Neural cell (in vitro differentiated cells): ENCODE results near the gene DBNDD2. TPM values are rescaled to one million over a fixed set of nuclear protein-coding genes. Genes with fewer than 3 reads are reported as not detected.

ENCODE experiments used
- H2AFZ ChIP-seq: fragments of 200-600, 300-800 bp; sonication (generic), shearing (Covaris generic); 2 replicates; pipeline ENCODE4 v1.6.0; 2014; ENCODE audit warnings: low read depth, mild to moderate bottlenecking, antibody characterized with exemption, low read length, moderate library complexity
- H3F3A ChIP-seq: fragments of 200-600 bp; shearing (Covaris generic); 2 replicates; pipeline ENCODE4 v1.6.1; 2016; ENCODE audit warnings: mild to moderate bottlenecking, moderate library complexity, mixed read lengths, antibody characterized with exemption, low read length; ENCODE audit not compliant: insufficient read depth, poor library complexity, severe bottlenecking
- H3K27ac ChIP-seq: fragments of 200-600, 300-800 bp; sonication (generic), shearing (Covaris generic); 2 replicates; pipeline ENCODE4 v1.5.1; 2014; ENCODE audit warnings: mild to moderate bottlenecking, low read length, moderate library complexity
- H3K27me3 ChIP-seq: fragments of 300-800, 200-600 bp; sonication (generic), shearing (Covaris generic); 2 replicates; pipeline ENCODE4 v1.6.0; 2014; ENCODE audit warnings: mild to moderate bottlenecking, low read depth, low read length, moderate library complexity; ENCODE audit not compliant: insufficient read depth
- H3K36me3 ChIP-seq: fragments of 300-800, 200-600 bp; sonication (generic), shearing (Covaris generic); 2 replicates; pipeline ENCODE4 v1.5.1; 2014; ENCODE audit warnings: mild to moderate bottlenecking, antibody characterized with exemption, low read length, moderate library complexity; ENCODE audit not compliant: insufficient read depth
- H3K4me2 ChIP-seq: fragments of 300-800, 200-600 bp; sonication (generic), shearing (Covaris generic); 2 replicates; pipeline ENCODE4 v1.6.0; 2014; ENCODE audit warnings: mild to moderate bottlenecking, low read length
- H3K4me3 ChIP-seq: fragments of 300-800, 200-600 bp; sonication (generic), shearing (Covaris generic); 2 replicates; pipeline ENCODE4 v1.5.1; 2014; ENCODE audit warnings: mild to moderate bottlenecking, low read length, moderate library complexity
- H3K79me2 ChIP-seq: fragments of 200-600 bp; shearing (Covaris generic); replicated peaks from 2 replicates; pipeline ENCODE4 v1.6.0; 2014; ENCODE audit warnings: mild to moderate bottlenecking, low read length, moderate library complexity; ENCODE audit not compliant: insufficient read depth
- H3K9ac ChIP-seq: fragments of 300-800, 200-600 bp; sonication (generic), shearing (Covaris generic); 2 replicates; pipeline ENCODE4 v1.6.1; 2016; ENCODE audit warnings: mild to moderate bottlenecking, low read length, mixed read lengths
- H3K9me2 ChIP-seq: fragments of 200-600 bp; shearing (Covaris generic); 2 replicates; pipeline ENCODE4 v1.6.1; 2016; ENCODE audit warnings: mild to moderate bottlenecking, low read length, mixed read lengths; ENCODE audit not compliant: insufficient read depth
- H3K9me3 ChIP-seq: fragments of 200-600, 300-800 bp; sonication (generic), shearing (Covaris generic); 2 replicates; pipeline ENCODE4 v1.6.1; 2016; ENCODE audit warnings: mild to moderate bottlenecking, mixed run types, low read length, moderate library complexity, mixed read lengths
- H4K20me1 ChIP-seq: fragments of 200-600 bp; shearing (Covaris generic); 2 replicates; pipeline ENCODE4 v1.6.1; 2016; ENCODE audit warnings: mild to moderate bottlenecking, mixed run types; ENCODE audit not compliant: insufficient read depth
- EP300 ChIP-seq: fragments of 450-650 bp; conservative IDR thresholded peaks from 2 replicates; pipeline ENCODE4 v1.6.1; 2014; ENCODE audit warnings: antibody characterized with exemption, mild to moderate bottlenecking, moderate library complexity; ENCODE audit not compliant: poor library complexity, severe bottlenecking
- EZH2 ChIP-seq: fragments of 200-600, 300-800 bp; shearing (Covaris generic), sonication (generic); IDR thresholded peaks from 2 replicates; pipeline ENCODE4 v1.6.1; 2014; ENCODE audit warnings: antibody characterized with exemption, low read length, borderline replicate concordance, mild to moderate bottlenecking; ENCODE audit not compliant: insufficient read depth, poor library complexity, severe bottlenecking
- MXI1 ChIP-seq: fragments of 450-650 bp; conservative IDR thresholded peaks from 2 replicates; pipeline ENCODE4 v1.6.1; 2014; ENCODE audit warnings: antibody characterized with exemption, mild to moderate bottlenecking; ENCODE audit not compliant: poor library complexity, severe bottlenecking
- POLR2AphosphoS5 ChIP-seq: IDR thresholded peaks from 2 replicates; pipeline ENCODE4 v1.6.1; 2012
- RAD21 ChIP-seq: fragments of 450-650 bp; conservative IDR thresholded peaks from 2 replicates; pipeline ENCODE4 v1.6.1; 2014; ENCODE audit warnings: antibody characterized with exemption, mild to moderate bottlenecking, moderate library complexity
- SMC3 ChIP-seq: fragments of 450-650 bp; conservative IDR thresholded peaks from 2 replicates; pipeline ENCODE4 v1.6.1; 2014; ENCODE audit warnings: antibody characterized with exemption, mild to moderate bottlenecking, moderate library complexity; ENCODE audit not compliant: poor library complexity
- TAF1 ChIP-seq: IDR thresholded peaks from 2 replicates; pipeline ENCODE4 v1.6.1; 2012; ENCODE audit warnings: low read depth
- polyA plus RNA-seq: library from polyadenylated mRNA; depleted of rRNA; stranded (reverse); fragments of >200 nt; gene quantifications from 2 replicates; pipeline ENCODE4 v1.2.3, GENCODE V29; 2014
- TF ChIP-seq, protein P1 (sequence below): fragments of 450-650 bp; IDR thresholded peaks from 2 replicates; pipeline ENCODE4 v1.5.1; 2014; ENCODE audit warnings: antibody characterized with exemption, mild to moderate bottlenecking, moderate library complexity; ENCODE audit not compliant: poor library complexity, severe bottlenecking
- TF ChIP-seq, protein P2 (sequence below): IDR thresholded peaks from 2 replicates; pipeline ENCODE4 v1.6.1; 2012; ENCODE audit warnings: borderline replicate concordance

DBNDD2 gene
- polyA plus RNA-seq, 1 donor from 2014 or later: 9.1 TPM

DNA sequence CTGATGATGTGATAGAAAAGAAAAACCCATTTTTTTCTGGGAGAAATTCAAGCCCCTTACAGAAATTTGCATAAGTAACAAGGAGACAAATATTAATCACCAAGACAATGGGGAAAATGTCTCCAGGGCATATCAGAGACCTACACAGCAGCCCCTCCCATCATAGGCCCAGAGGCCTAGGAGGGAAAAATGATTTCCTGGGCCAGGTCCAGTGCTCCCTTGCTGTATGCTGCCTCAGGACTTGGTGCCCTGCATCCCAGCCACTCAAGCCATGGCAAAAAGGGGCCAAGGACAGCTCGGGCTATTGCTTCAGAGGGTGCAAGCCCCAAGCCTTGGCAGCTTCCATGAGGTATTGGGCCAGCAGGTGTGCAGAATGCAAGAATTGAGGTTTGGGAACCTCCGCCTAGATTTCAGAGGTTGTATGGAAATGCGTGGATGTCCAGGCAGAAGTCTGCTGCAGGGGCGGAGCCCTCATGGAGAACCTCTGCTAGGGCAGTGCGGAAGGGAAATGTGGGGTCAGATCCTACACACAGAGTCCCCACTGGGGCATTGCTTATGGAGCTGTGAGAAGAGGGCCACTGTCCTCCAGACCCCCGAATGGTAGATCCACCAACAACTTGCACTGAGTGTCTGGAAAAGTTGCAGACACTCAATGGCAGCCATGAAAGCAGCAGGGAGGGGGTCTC, 7.6 kb upstream of the DBNDD2 start:
- Histone ChIP-seq H3K4me2 (no peak overlapping the region), H3K36me3 (no peaks in the 10 kb centered on the region), H2AFZ (no peak overlapping the region), H3F3A (no peaks in the 10 kb centered on the region), H3K9me2 (no peaks in the 10 kb centered on the region), H3K27me3 (peaks cover 3% of the 10 kb centered on the region), H3K4me3 (no peak overlapping the region), H3K9me3 (peaks cover 7% of the 10 kb centered on the region), H3K27ac (no peak overlapping the region), H4K20me1 (no peaks in the 10 kb centered on the region), H3K9ac (no peak overlapping the region), H3K79me2 (no peaks in the 10 kb centered on the region)
- TF ChIP-seq MXI1 (no peak), EP300 (no peak), SMC3 (no peak), TAF1 (no peak), POLR2AphosphoS5 (no peak), RAD21 (no peak), EZH2 (no peak)
- TF ChIP-seq, protein P1, sequence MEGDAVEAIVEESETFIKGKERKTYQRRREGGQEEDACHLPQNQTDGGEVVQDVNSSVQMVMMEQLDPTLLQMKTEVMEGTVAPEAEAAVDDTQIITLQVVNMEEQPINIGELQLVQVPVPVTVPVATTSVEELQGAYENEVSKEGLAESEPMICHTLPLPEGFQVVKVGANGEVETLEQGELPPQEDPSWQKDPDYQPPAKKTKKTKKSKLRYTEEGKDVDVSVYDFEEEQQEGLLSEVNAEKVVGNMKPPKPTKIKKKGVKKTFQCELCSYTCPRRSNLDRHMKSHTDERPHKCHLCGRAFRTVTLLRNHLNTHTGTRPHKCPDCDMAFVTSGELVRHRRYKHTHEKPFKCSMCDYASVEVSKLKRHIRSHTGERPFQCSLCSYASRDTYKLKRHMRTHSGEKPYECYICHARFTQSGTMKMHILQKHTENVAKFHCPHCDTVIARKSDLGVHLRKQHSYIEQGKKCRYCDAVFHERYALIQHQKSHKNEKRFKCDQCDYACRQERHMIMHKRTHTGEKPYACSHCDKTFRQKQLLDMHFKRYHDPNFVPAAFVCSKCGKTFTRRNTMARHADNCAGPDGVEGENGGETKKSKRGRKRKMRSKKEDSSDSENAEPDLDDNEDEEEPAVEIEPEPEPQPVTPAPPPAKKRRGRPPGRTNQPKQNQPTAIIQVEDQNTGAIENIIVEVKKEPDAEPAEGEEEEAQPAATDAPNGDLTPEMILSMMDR: no peak
- TF ChIP-seq, protein P2, sequence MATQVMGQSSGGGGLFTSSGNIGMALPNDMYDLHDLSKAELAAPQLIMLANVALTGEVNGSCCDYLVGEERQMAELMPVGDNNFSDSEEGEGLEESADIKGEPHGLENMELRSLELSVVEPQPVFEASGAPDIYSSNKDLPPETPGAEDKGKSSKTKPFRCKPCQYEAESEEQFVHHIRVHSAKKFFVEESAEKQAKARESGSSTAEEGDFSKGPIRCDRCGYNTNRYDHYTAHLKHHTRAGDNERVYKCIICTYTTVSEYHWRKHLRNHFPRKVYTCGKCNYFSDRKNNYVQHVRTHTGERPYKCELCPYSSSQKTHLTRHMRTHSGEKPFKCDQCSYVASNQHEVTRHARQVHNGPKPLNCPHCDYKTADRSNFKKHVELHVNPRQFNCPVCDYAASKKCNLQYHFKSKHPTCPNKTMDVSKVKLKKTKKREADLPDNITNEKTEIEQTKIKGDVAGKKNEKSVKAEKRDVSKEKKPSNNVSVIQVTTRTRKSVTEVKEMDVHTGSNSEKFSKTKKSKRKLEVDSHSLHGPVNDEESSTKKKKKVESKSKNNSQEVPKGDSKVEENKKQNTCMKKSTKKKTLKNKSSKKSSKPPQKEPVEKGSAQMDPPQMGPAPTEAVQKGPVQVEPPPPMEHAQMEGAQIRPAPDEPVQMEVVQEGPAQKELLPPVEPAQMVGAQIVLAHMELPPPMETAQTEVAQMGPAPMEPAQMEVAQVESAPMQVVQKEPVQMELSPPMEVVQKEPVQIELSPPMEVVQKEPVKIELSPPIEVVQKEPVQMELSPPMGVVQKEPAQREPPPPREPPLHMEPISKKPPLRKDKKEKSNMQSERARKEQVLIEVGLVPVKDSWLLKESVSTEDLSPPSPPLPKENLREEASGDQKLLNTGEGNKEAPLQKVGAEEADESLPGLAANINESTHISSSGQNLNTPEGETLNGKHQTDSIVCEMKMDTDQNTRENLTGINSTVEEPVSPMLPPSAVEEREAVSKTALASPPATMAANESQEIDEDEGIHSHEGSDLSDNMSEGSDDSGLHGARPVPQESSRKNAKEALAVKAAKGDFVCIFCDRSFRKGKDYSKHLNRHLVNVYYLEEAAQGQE: no peak

DNA sequence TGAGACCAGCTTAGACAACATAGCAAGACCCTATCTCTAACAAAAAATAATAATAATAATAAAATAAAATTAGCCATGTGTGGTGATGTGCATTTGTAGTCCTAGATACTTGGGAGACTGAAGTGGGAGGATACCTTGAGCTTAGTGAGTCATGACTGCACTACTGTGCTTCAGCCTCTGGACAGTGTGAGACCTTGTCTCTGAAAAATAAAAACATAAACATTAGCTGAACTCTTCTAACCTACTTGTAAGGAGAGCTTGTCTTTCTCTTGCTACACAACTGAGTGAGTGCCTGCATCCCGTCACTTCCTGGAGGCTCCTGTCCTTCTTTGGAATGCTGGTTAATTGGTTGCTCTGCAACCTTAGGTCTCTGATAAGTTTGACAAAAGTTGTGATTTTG, 5.1 kb upstream of the DBNDD2 start:
- Histone ChIP-seq H3K27me3 (peaks cover 19% of the 10 kb centered on the region), H3K9me2 (no peaks in the 10 kb centered on the region), H3K79me2 (no peaks in the 10 kb centered on the region), H3K9me3 (peaks cover 7% of the 10 kb centered on the region), H4K20me1 (no peaks in the 10 kb centered on the region), H2AFZ (no peak overlapping the region), H3K4me3 (no peak overlapping the region), H3K4me2 (no peak overlapping the region), H3K9ac (no peak overlapping the region), H3K36me3 (no peaks in the 10 kb centered on the region), H3F3A (no peaks in the 10 kb centered on the region), H3K27ac (no peak overlapping the region)
- TF ChIP-seq MXI1 (no peak), EZH2 (no peak), EP300 (no peak), TAF1 (no peak), RAD21 (no peak), POLR2AphosphoS5 (no peak), SMC3 (no peak)
- TF ChIP-seq, protein P2: no peak
- TF ChIP-seq, protein P1: no peak
